OCI-LY7 (cell line): ENCODE data around the gene ITM2B. TPM values are rescaled to one million over a fixed set of nuclear protein-coding genes. Genes with fewer than 3 reads are reported as not detected.

Source experiments
- BruUV-seq: library from RNA; stranded (reverse); fragments of 400-500 nt; replicated peaks from 2 replicates; lab custom pipeline; 2021; lab: Mats Ljungman, UMichigan
- CTCF ChIA-PET: fragments of 300-600 bp; sonication (Branson Sonifier 250); formaldehyde crosslinking; loops from one replicate; lab custom pipeline; 2022; ENCODE audit warnings: antibody characterized with exemption; ENCODE audit not compliant: unreplicated experiment; lab: Charles Lee
- POLR2A ChIA-PET: fragments of 300-600 bp; sonication (Branson Sonifier 250); formaldehyde crosslinking; loops from one replicate; lab custom pipeline; 2022; ENCODE audit warnings: antibody characterized with exemption; lab: Charles Lee
- DNase-seq: peaks from one replicate; pipeline ENCODE4 v3.0.0-alpha.2; 2015; ENCODE audit warnings: low spot score
- H2AFZ ChIP-seq: fragments of 200-600 bp; sonication (generic), shearing (Covaris generic); 2 replicates; pipeline ENCODE4 v1.6.1; 2014; ENCODE audit warnings: mild to moderate bottlenecking, antibody characterized with exemption, low read length, moderate library complexity
- H3K27ac ChIP-seq: fragments of 200-600 bp; sonication (generic); 2 replicates; pipeline ENCODE4 v1.5.1; 2014; ENCODE audit warnings: mixed run types, low read depth, mild to moderate bottlenecking, moderate library complexity, low read length, inconsistent platforms; ENCODE audit not compliant: poor library complexity, severe bottlenecking
- H3K36me3 ChIP-seq: fragments of 200-600 bp; sonication (generic); 2 replicates; pipeline ENCODE4 v1.6.1; 2014; ENCODE audit warnings: mild to moderate bottlenecking, antibody characterized with exemption, low read length, moderate library complexity, mixed read lengths; ENCODE audit not compliant: insufficient read depth
- H3K4me1 ChIP-seq: fragments of 200-600 bp; sonication (generic); 2 replicates; pipeline ENCODE4 v1.5.1; 2014; ENCODE audit warnings: mild to moderate bottlenecking, low read length; ENCODE audit not compliant: insufficient read depth, poor library complexity, severe bottlenecking
- H3K4me2 ChIP-seq: fragments of 200-600 bp; sonication (generic); 2 replicates; pipeline ENCODE4 v1.6.1; 2014; ENCODE audit warnings: mild to moderate bottlenecking, low read length
- H3K4me3 ChIP-seq: fragments of 200-600 bp; sonication (generic); 2 replicates; pipeline ENCODE4 v1.5.1; 2014; ENCODE audit warnings: mild to moderate bottlenecking, low read depth, low read length; ENCODE audit not compliant: poor library complexity, severe bottlenecking
- H3K79me2 ChIP-seq: fragments of 200-600 bp; sonication (generic); 2 replicates; pipeline ENCODE4 v1.6.1; 2016; ENCODE audit warnings: low read depth, mild to moderate bottlenecking, low read length, moderate library complexity, mixed read lengths; ENCODE audit not compliant: insufficient read depth
- H3K9me2 ChIP-seq: fragments of 200-600 bp; sonication (generic); 2 replicates; pipeline ENCODE4 v1.6.1; 2016; ENCODE audit warnings: mild to moderate bottlenecking, low read length, mixed read lengths; ENCODE audit not compliant: insufficient read depth
- H3K9me3 ChIP-seq: fragments of 200-600 bp; sonication (generic); 2 replicates; pipeline ENCODE4 v1.6.1; 2014; ENCODE audit warnings: mild to moderate bottlenecking, mixed run types, low read length, mixed read lengths
- H4K20me1 ChIP-seq: fragments of 200-600 bp; sonication (generic); 2 replicates; pipeline ENCODE4 v1.6.1; 2014; ENCODE audit warnings: mild to moderate bottlenecking, antibody characterized with exemption, low read length, moderate library complexity, mixed read lengths; ENCODE audit not compliant: insufficient read depth
- CTCF ChIP-seq: fragments of 200-600 bp; sonication (generic); conservative IDR thresholded peaks from 2 replicates; pipeline ENCODE4 v1.5.1; 2014; ENCODE audit warnings: mild to moderate bottlenecking, antibody characterized with exemption, low read length, moderate library complexity, mixed read lengths
- EZH2phosphoT487 ChIP-seq: fragments of 200-600 bp; sonication (generic); IDR thresholded peaks from 2 replicates; pipeline ENCODE4 v1.6.1; 2018; ENCODE audit warnings: low read depth, borderline replicate concordance, mild to moderate bottlenecking, mixed run types, antibody characterized with exemption, low read length, moderate library complexity, mixed read lengths
- intact Hi-C: fragments of 100-400 bp; cut with micrococcal nuclease; formaldehyde crosslinking; loops from one replicate; pipeline ENCODE4 v1.10.0; 2022; ENCODE audit not compliant: unreplicated experiment
- total RNA-seq, 2 experiments: library from RNA; depleted of rRNA in 1 of 2; stranded (reverse); fragments of >200 nt in 1 of 2; shearing (Covaris generic) in 1 of 2; gene quantifications; 2 replicates each; pipeline ENCODE4 v1.2.3, GENCODE V29; 2014 to 2022

Gene ITM2B
- total RNA-seq, 2 experiments from 2014 or later: 14.7 to 43.3 TPM

GRCh38 chr13:48242677-48243076 is 9.7 kb downstream of the ITM2B start:
- DNase-seq: no peak
- Histone ChIP-seq H3K9me2 (no peaks in the 10 kb centered on the region), H3K36me3 (peaks cover 6% of the 10 kb centered on the region; the same call in 1 of the 2 replicates), H3K9me3 (no peaks in the 10 kb centered on the region), H2AFZ (no peak overlapping the region), H3K27ac (no peak overlapping the region), H3K79me2 (peaks cover 14% of the 10 kb centered on the region; the same call in 1 of the 2 replicates), H3K4me2 (no peak overlapping the region), H4K20me1 (no peaks in the 10 kb centered on the region), H3K4me1 (no peaks in the 10 kb centered on the region), H3K4me3 (no peak overlapping the region)
- TF ChIP-seq EZH2phosphoT487 (no peak), CTCF (no peak)
- BruUV-seq: no TSS peak
- POLR2A ChIA-PET: interaction anchor here (0.7 to 1.5 kb wide), 3 partner anchors 15 to 72 kb away, joined by 3 to 5 read pairs (median 3); no protein-coding TSS in a partner anchor
- CTCF ChIA-PET: no interaction called here
- intact Hi-C loops: no loop called here

GRCh38 chr13:48244159-48244558 is 11.2 kb downstream of the ITM2B start:
- Histone ChIP-seq H3K9me2 (no peaks in the 10 kb centered on the region), H3K4me2 (no peak overlapping the region), H3K9me3 (no peaks in the 10 kb centered on the region), H3K27ac (no peak overlapping the region), H3K4me1 (no peaks in the 10 kb centered on the region), H2AFZ (no peak overlapping the region), H4K20me1 (0 out of 2 replicates have a peak, but pooled peaks cover 6% of the 10 kb centered on the region), H3K36me3 (peaks cover 4% of the 10 kb centered on the region; the same call in 1 of the 2 replicates), H3K4me3 (no peak overlapping the region), H3K79me2 (peaks cover 5% of the 10 kb centered on the region; the same call in 1 of the 2 replicates)
- ChIA-PET CTCF (no interaction called here), POLR2A (no interaction called here)
- intact Hi-C loops: no loop called here
- DNase-seq: no peak
- no TSS peak for BruUV-seq
- TF ChIP-seq CTCF: no peak
- TF ChIP-seq EZH2phosphoT487: no peak

GRCh38 chr13:48246102-48246501 is 13.1 kb downstream of the ITM2B start:
- Histone ChIP-seq H3K9me2 (no peaks in the 10 kb centered on the region), H3K4me1 (no peaks in the 10 kb centered on the region), H2AFZ (no peak overlapping the region), H4K20me1 (0 out of 2 replicates have a peak, but pooled peaks cover 6% of the 10 kb centered on the region), H3K9me3 (no peaks in the 10 kb centered on the region), H3K4me3 (no peak overlapping the region), H3K4me2 (no peak overlapping the region), H3K27ac (no peak overlapping the region), H3K36me3 (no peaks in the 10 kb centered on the region), H3K79me2 (0 out of 2 replicates have a peak, but pooled peaks cover 4% of the 10 kb centered on the region)
- TF ChIP-seq CTCF: no peak
- no peak for TF ChIP-seq EZH2phosphoT487
- ChIA-PET POLR2A (interaction anchor here (0.7 kb wide), 1 partner anchor 383 kb away, joined by 3 read pairs; no protein-coding TSS in a partner anchor), CTCF (no interaction called here)
- BruUV-seq: no TSS peak
- DNase-seq: no peak
- intact Hi-C loops: no loop called here
